CD14-positive monocyte (primary cell): ENCODE results near the gene BLM. TPM values are rescaled to one million over a fixed set of nuclear protein-coding genes. Genes with fewer than 3 reads are reported as not detected.

Experiments
- DNase-seq, 3 donors: peaks; one replicate each; pipeline ENCODE4 v3.0.0-alpha.2; 2011 to 2022
- H2AFZ ChIP-seq: 2 replicates; pipeline ENCODE4 v1.6.0; 2012; ENCODE audit warnings: mild to moderate bottlenecking, low read depth, low read length, inconsistent platforms; ENCODE audit not compliant: insufficient read depth, poor library complexity, severe bottlenecking
- H3K27ac ChIP-seq, 2 donors: 1 replicate in 1 of 2; 2 replicates in 1 of 2; pipeline ENCODE4 v1.5.1; 2012 to 2013; ENCODE audit warnings: low read length in 2 of 2, control low read depth in 1 of 2, inconsistent platforms in 1 of 2, low read depth in 1 of 2, mild to moderate bottlenecking in 1 of 2
- H3K27me3 ChIP-seq, 2 donors: one replicate each; pipeline versions ENCODE4 v1.6.0 to v1.6.1; 2011 to 2013; ENCODE audit warnings: low read length in 2 of 2; ENCODE audit not compliant: control insufficient read depth in 2 of 2, insufficient read depth in 2 of 2
- H3K36me3 ChIP-seq, 2 donors: replicated peaks in 1 of 2; 1 replicate in 1 of 2; 2 replicates in 1 of 2; pipeline versions ENCODE4 v1.5.1 to v1.6.1; 2012 to 2013; ENCODE audit warnings: low read length in 2 of 2, control low read depth in 1 of 2, inconsistent platforms in 1 of 2, mild to moderate bottlenecking in 1 of 2; ENCODE audit not compliant: insufficient read depth in 2 of 2, control insufficient read depth in 1 of 2
- H3K4me1 ChIP-seq, 2 donors: 1 replicate in 1 of 2; 2 replicates in 1 of 2; pipeline versions ENCODE4 v1.5.1 to v1.6.1; 2012 to 2013; ENCODE audit warnings: low read length in 2 of 2, control low read depth in 1 of 2, inconsistent platforms in 1 of 2, mild to moderate bottlenecking in 1 of 2, moderate library complexity in 1 of 2; ENCODE audit not compliant: insufficient read depth in 2 of 2, control insufficient read depth in 1 of 2
- H3K4me2 ChIP-seq: replicated peaks from 2 replicates; pipeline ENCODE3; 2012; ENCODE audit warnings: low read length, moderate library complexity, mild to moderate bottlenecking; ENCODE audit not compliant: poor library complexity, severe bottlenecking; ENCODE audit errors: extremely low read depth
- H3K4me3 ChIP-seq, 3 experiments: fragments of 200-600 bp in 1 of 3; sonication (generic) in 1 of 3; replicated peaks in 1 of 3; 1 replicate in 2 of 3; 2 replicates in 1 of 3; pipeline ENCODE4 v1.5.1; 2011 to 2013; ENCODE audit warnings: low read length in 3 of 3, mild to moderate bottlenecking in 3 of 3, control low read depth in 2 of 3, low read depth in 2 of 3, inconsistent platforms in 1 of 3, moderate library complexity in 1 of 3
- H3K79me2 ChIP-seq: 2 replicates; pipeline ENCODE4 v1.6.0; 2012; ENCODE audit warnings: mild to moderate bottlenecking, control low read depth, inconsistent platforms, low read length, moderate library complexity; ENCODE audit not compliant: insufficient read depth
- H3K9ac ChIP-seq: 2 replicates; pipeline ENCODE4 v1.6.0; 2017; ENCODE audit warnings: low read length, mild to moderate bottlenecking; ENCODE audit not compliant: insufficient read depth, poor library complexity, severe bottlenecking
- H3K9me3 ChIP-seq, 2 donors: replicated peaks in 1 of 2; 1 replicate in 1 of 2; 2 replicates in 1 of 2; pipeline versions ENCODE4 v1.5.1 to v1.6.1; 2012 to 2013; ENCODE audit warnings: low read length in 2 of 2, control low read depth in 1 of 2; ENCODE audit not compliant: control insufficient read depth in 1 of 2, insufficient read depth in 1 of 2
- H4K20me1 ChIP-seq: 2 replicates; pipeline ENCODE4 v1.6.0; 2012; ENCODE audit warnings: mild to moderate bottlenecking, low read length, control low read depth, moderate library complexity; ENCODE audit not compliant: insufficient read depth
- H3K27ac Mint-ChIP-seq, 7 donors: one replicate each; pipeline ENCODE4 v1.8.0; 2020; ENCODE audit warnings: mild to moderate bottlenecking in 7 of 7, mixed read lengths in 7 of 7, moderate library complexity in 6 of 7, inconsistent platforms in 2 of 7
- H3K27me3 Mint-ChIP-seq, 3 donors: one replicate each; pipeline ENCODE4 v1.8.0; 2021 to 2022; ENCODE audit warnings: low read depth in 3 of 3, mild to moderate bottlenecking in 3 of 3, mixed read lengths in 3 of 3, moderate library complexity in 3 of 3, inconsistent platforms in 1 of 3
- H3K36me3 Mint-ChIP-seq, 2 donors: one replicate each; pipeline ENCODE4 v1.8.0; 2020; ENCODE audit warnings: mixed read lengths in 2 of 2, inconsistent platforms in 1 of 2, mild to moderate bottlenecking in 1 of 2
- H3K4me1 Mint-ChIP-seq: one replicate; pipeline ENCODE4 v1.8.0; 2020; ENCODE audit warnings: mild to moderate bottlenecking, mixed read lengths
- H3K4me3 Mint-ChIP-seq, 2 donors: one replicate each; pipeline ENCODE4 v1.8.0; 2020; ENCODE audit warnings: mild to moderate bottlenecking in 2 of 2, mixed read lengths in 2 of 2, moderate library complexity in 1 of 2
- H3K9me3 Mint-ChIP-seq, 7 donors: one replicate each; pipeline ENCODE4 v1.8.0; 2020 to 2022; ENCODE audit warnings: mixed read lengths in 7 of 7, mild to moderate bottlenecking in 6 of 7, moderate library complexity in 6 of 7, inconsistent platforms in 2 of 7
- WGBS: methylation state at CpG from one replicate; pipeline ENCODE4 v1.1.5; 2013; ENCODE audit warnings: missing lambda C conversion rate; ENCODE audit not compliant: insufficient coverage; 5-methylcytosine and 5-hydroxymethylcytosine counted together
- intact Hi-C, 2 donors: fragments of 100-400 bp; cut with micrococcal nuclease; formaldehyde crosslinking; loops; one replicate each; pipeline versions ENCODE4 v1.15.0 to v1.15.1; 2023
- polyA plus RNA-seq, 3 donors: library from polyadenylated mRNA; depleted of rRNA in 1 of 3; unstranded in 2 of 3; stranded (reverse) in 1 of 3; fragments of 300-500 nt in 2 of 3; fragments of >200 nt in 1 of 3; fragmentation: Illumina TruSeq in 2 of 3; gene quantifications; 1 replicate in 2 of 3; 2 replicates in 1 of 3; pipeline ENCODE4 v1.2.3, GENCODE V29; 2012 to 2021
- TF ChIP-seq, protein P1 (sequence below): fragments of 200-600 bp; IDR thresholded peaks from one replicate; pipeline ENCODE4 v1.8.0; 2022; ENCODE audit warnings: antibody characterized with exemption, mild to moderate bottlenecking

The BLM gene
- polyA plus RNA-seq, 3 donors: 0.69 to 2.3 (median 1.2) TPM

DNA sequence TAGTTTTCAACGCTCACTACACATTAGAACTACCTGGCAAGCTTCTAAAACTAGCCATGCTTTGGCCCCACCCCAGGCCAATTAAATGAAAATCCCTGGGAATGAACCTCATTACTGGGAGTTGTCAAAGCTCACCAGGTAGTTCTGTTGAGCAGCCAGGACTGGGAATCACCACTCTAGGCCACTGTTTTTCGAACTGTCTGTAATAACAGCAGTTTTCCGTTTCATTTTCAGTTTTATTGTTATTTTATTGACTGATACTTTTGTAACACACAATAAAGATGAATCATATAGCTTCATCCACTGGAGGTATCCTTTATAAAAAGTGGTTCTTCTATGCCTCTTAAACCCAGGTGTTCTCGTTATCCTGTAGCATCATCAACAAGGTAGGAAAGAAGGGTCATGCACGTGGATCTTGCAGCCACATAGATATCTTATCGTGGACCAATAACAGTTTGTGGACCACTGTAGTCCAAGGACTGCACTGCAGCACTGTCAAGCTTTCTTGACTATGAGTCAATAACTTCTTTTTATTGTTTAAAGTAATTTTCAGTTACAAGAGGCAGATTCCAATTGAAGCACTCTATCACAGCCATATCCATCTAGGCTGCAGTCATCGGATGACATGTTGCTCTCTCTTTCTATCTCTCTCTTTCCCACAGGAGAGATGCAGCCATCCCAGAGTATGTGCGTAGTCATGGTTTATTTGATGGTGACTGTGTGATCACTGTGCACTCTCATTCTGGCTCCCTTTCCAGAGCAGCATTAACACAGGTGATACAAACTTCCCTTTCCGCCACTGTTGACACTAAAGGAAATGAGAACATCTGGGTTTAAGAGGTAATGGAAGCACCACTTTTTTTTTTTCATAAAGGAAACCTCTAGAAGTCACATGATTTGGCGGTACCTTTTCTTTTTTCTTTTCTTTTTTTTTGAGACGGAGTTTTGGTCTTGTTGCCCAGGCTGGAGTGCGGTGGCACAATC is 39.0 kb upstream of the BLM start:
- Histone ChIP-seq H4K20me1 (no peaks in the 10 kb centered on the region), H3K9me3 (no peaks in the 10 kb centered on the region), H3K4me1 (no peaks in the 10 kb centered on the region), H3K27ac (no peak overlapping the region), H3K79me2 (no peaks in the 10 kb centered on the region), H3K36me3 (no peaks in the 10 kb centered on the region), H2AFZ (no peak overlapping the region), H3K27me3 (no peaks in the 10 kb centered on the region), H3K4me2 (no peak overlapping the region), H3K9ac (no peak overlapping the region), H3K4me3 (no peak overlapping the region)
- Mint-ChIP-seq H3K9me3 (peaks cover 0 to 3% (median 0%) of the 10 kb centered on the region in 7 donors), H3K27me3 (peaks cover 0 to 5% (median 3%) of the 10 kb centered on the region in 3 donors), H3K4me1 (peaks cover 4% of the 10 kb centered on the region), H3K4me3 (no peak overlapping the region), H3K27ac (no peak overlapping the region), H3K36me3 (no peaks in the 10 kb centered on the region)
- TF ChIP-seq, protein P1, sequence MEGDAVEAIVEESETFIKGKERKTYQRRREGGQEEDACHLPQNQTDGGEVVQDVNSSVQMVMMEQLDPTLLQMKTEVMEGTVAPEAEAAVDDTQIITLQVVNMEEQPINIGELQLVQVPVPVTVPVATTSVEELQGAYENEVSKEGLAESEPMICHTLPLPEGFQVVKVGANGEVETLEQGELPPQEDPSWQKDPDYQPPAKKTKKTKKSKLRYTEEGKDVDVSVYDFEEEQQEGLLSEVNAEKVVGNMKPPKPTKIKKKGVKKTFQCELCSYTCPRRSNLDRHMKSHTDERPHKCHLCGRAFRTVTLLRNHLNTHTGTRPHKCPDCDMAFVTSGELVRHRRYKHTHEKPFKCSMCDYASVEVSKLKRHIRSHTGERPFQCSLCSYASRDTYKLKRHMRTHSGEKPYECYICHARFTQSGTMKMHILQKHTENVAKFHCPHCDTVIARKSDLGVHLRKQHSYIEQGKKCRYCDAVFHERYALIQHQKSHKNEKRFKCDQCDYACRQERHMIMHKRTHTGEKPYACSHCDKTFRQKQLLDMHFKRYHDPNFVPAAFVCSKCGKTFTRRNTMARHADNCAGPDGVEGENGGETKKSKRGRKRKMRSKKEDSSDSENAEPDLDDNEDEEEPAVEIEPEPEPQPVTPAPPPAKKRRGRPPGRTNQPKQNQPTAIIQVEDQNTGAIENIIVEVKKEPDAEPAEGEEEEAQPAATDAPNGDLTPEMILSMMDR: no peak
- DNase-seq: no peak
- WGBS: 100% methylated on average over 4 of the region's 12 CpGs
- intact Hi-C loops: no loop called here

DNA sequence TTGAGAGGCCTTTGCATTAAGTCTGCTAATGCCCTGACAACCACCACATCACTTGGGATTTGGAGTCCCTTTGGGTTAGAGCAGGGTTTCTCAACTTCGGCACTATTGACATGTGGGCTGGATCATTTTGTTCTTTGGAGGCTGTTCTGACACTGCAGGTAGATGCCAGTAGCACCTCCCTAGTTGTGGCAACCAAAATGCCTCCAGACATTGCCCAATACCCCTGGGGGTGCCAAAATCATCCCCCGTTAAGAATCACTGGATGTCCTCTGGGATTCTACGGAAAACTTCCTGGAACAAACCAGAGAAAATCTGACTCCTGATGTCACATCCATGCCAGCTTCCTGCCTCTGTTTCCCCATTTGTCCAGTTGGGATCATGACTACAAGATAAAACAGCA is 37.2 kb upstream of the BLM start:
- Mint-ChIP-seq H3K27ac (no peak overlapping the region), H3K9me3 (no peaks in the 10 kb centered on the region), H3K4me3 (no peak overlapping the region), H3K4me1 (peaks cover 4% of the 10 kb centered on the region), H3K36me3 (no peaks in the 10 kb centered on the region), H3K27me3 (peaks cover 0 to 1% (median 0%) of the 10 kb centered on the region in 3 donors)
- TF ChIP-seq, protein P1: no peak
- H3K9me3 ChIP-seq: no peaks in the 10 kb centered on the region
- H3K4me2 ChIP-seq: no peak overlapping the region
- H3K36me3 ChIP-seq: no peaks in the 10 kb centered on the region
- no peaks in the 10 kb centered on the region for H3K79me2 ChIP-seq
- DNase-seq: no peak
- 67% methylated on average over 1 of the region's 3 CpGs for WGBS
- intact Hi-C loops: no loop called here
- H2AFZ ChIP-seq: no peak overlapping the region
- H3K4me1 ChIP-seq: no peaks in the 10 kb centered on the region
- no peak overlapping the region for H3K9ac ChIP-seq
- H3K27ac ChIP-seq: no peak overlapping the region
- H3K27me3 ChIP-seq: no peaks in the 10 kb centered on the region
- H4K20me1 ChIP-seq: no peaks in the 10 kb centered on the region
- H3K4me3 ChIP-seq: no peak overlapping the region
